Skeletal muscle cell (primary cell): ENCODE measurements around the gene TAPT1.

Source experiments
- DNase-seq: peaks from one replicate; pipeline ENCODE4 v3.0.0-alpha.2; 2010; ENCODE audit warnings: low read depth
- H3K4me3 ChIP-seq: 2 replicates; pipeline ENCODE4 v1.5.1; 2011; ENCODE audit warnings: low read depth, mild to moderate bottlenecking, control low read depth, low read length, moderate library complexity

TAPT1 gene

DNA sequence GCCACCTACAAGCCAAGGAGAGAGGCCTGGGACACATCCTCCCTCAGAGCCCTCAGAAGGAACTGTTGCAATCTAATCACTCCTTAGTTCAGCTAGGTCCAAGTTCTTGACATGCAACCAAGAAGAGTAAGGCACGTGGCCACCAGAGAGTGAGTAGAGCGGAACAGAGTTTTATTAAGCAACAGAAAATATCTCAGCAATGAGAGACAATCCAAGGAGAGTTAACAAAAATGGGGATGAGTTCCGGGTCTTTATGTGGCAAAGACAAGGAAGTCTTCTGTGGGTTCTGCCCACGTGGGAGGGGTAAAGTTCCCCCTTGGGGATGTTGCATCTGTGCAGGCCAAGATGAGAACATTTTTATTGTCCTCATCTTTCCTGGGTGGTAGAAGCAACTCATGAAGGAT lies 104.0 kb downstream of the TAPT1 start:
- no peak overlapping the region for H3K4me3 ChIP-seq
- DNase-seq: no peak

DNA sequence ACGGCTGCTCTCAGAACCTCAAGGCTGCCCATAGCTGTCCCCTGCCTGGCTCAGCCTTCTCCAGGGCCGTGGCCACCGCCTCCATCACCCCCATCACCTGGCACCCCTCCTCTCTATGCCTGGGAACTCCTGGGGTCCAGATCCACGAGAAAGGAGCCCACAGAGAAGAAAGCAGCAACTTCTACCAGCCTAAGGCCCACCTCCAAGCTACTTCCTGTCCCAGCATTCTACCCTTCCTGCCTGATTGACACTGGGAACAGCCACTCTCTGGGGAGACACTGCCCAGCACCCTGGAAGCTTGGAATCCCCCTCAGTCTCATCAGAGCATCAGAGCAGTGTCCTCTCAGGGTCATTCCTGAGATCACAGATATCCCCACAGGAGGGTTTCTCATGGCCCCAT lies 105.6 kb downstream of the TAPT1 start:
- DNase-seq: no peak
- H3K4me3 ChIP-seq: no peak overlapping the region

DNA sequence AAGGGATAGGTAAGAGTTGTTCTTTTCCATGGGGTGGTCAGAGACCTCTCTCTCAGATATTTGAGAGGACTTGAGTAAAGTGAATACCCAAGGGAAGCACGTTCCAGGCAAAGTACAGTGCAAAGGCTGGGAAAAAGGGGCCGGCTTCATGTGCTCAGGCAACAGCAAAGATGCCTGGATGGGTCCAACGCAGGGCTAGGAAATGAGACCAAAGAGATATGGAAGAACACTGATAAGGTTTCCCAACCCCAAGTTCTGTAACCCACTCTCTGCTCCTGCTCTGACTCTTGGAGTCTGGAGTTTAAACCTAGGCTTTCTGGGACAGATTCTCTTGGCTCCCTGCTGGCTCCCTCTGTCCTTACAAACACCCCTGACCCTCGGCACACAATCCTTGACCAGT lies 106.3 kb downstream of the TAPT1 start:
- H3K4me3 ChIP-seq: no peak overlapping the region
- no peak for DNase-seq

DNA sequence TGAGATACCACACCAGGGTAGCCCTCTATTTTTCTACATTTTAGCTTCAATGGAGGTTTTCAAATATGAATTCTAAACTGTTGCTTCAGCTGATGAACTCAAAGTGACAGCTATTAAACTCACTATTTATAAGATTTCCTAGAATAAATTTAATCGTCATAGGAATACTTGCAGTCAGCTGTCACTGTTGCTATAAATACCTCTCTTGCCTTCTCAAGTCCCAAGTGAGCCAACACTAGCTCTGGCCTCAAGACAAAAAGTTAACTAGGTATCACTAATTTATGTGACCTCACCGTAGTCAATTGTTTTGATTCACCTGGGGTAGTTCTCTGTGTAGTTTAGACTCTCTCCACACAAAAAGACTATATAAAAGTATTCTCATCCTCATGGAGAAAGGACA lies 108.2 kb downstream of the TAPT1 start:
- no peak overlapping the region for H3K4me3 ChIP-seq
- DNase-seq: no peak

DNA sequence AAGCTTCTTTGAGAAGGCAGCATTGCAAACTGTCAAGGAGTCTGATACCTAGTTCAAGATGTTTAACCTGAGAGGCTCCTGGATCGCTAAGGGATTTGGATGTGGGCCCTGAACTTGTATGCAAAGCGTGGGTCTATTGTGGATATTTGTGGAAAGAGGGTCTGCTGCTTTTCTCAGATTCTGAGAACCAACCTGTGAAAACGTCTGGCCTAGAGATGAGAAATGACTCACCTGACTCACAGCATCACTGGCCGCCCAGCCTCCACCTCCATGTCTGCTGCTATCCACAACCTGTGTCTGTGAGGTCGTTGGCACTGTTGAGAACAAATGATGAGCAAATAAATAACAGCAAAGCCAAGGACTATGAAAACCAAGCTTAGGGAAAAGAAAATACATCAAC lies 109.1 kb downstream of the TAPT1 start:
- DNase-seq: no peak
- H3K4me3 ChIP-seq: no peak overlapping the region

DNA sequence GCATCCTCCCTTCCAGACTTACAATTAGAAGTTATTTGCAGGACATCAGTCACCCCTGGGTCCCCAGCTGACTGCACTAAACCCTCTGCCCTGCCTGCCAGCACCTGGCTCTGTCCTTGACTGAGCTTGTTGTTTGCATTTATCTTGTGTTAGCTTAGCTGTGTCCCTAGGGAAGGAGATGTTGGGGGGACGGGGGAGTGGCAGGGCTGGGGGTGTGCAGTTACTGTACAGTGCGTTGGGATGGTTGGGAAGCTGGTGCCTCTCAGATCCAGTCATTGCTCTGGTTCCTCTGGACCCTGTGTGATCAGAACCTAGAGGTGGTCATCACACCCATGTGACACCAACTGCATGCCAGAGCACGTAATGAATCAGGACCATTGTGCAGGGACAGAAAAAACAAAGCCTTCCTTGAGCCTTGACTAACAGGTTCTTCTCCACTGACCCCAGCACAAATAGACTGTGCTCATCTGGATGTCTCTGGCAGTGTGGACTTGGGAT lies 109.7 kb downstream of the TAPT1 start:
- no peak overlapping the region for H3K4me3 ChIP-seq

DNA sequence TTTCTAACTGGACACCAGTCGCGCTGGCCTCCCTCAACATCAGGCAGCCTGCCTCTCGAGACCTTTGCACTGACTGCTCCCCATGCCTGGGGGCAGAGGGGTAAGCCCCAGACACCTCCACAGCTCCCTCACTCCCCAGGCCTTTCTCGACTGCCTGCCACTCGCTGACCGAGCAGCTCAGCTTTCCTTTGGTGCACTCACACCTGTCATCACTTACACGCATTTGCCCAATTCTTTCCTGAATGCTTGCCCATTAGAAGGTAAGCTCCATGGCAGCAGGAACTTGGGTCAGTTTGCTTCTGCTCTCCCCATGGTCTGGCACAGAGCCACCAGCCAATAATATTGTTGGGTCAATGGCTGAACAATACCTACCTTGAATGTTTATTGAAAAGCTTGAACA lies 110.3 kb downstream of the TAPT1 start:
- H3K4me3 ChIP-seq: no peak overlapping the region
- DNase-seq: no peak

More for the DNA sequence above, 109.7 kb downstream of the TAPT1 start:
- no peak for DNase-seq

DNA sequence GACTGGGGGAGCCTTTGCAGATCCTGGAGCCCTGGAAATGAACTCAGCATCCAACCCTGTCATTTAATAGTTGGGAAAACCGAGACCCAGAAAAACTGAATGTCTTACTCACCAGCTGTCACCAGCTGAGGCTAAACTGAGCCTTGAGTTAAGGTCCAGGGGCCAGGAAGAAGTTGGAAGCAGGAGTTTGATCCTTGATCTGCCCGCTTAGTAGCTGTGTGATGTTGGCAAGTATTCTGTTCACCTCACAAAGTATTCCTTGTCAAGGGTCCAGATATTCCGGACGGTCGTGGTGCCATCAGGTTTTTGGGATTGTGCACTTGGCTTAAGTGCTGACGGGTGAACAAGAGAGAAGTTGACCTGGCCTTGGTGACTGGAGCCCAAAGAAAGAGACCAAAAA lies 111.7 kb downstream of the TAPT1 start:
- DNase-seq: no peak
- H3K4me3 ChIP-seq: no peak overlapping the region

DNA sequence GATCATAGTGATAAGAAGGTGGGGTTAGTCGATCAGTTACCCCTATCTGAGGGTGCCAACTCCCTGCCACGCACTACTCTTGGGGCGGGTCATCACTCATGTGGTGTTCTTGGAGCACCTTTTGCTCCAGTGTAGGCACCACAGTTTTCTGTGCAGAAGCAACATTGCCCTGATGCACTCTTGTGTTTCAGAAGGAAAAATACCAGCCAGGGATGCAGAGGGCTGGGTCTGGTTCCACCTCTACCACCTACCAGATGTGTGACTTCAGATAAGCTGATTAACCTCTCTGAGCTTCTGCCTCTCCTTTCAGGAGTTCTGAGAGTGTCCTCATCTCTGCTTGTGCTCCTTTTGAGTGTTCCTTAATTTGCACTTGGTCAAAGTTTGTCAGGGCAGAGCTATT lies 112.5 kb downstream of the TAPT1 start:
- H3K4me3 ChIP-seq: no peak overlapping the region
- no peak for DNase-seq

DNA sequence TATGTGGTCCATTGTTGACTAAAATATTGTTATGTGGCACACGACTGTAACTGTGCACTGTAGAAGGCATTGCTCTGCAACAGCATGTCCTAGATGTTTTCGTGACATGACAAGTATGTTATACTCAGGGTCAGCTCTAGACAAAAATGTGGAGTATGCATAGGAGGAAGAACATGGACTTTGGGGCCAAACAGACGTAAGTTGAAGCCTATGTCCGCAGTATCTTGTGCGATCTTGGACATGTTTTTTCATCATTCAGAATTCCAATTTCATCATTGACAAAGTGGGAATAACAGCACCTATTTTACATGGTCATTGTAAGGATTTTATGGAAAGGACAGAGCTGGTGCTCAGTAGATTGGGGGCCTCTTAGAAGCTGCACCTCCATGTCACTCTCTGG lies 114.7 kb downstream of the TAPT1 start:
- no peak for DNase-seq
- H3K4me3 ChIP-seq: no peak overlapping the region

DNA sequence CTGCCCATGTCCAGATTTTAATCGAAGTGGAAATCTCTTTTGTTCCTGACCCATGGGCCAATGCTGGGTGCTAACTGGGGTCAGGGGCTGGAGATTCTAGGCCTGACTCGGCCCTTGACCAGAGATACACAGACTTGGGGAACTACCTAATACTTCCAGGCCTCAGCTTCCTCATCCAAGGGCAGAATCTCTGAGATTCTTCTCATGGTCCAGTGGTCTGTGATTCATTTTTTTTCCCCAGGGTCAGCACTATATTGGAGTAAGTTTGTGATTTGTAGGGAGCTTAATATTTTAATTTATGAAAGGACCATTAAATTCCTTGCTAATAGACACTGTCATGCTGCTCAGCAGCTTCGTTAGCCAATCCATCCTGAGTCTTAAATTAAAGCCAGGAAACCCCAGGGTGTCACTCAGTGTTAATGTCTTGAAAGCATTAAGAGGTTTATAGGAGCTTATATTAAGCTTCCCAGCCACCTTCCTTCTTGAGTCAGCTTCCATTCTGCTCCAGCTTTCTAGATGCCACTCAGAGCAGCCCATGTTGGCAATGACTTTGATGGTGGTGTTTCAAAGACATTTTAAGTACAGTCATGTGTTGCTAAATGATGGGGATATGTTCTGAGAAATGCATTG lies 115.5 kb downstream of the TAPT1 start:
- H3K4me3 ChIP-seq: no peak overlapping the region
- DNase-seq: no peak
